H1 (cell line): ENCODE results near the gene DYRK1A. TPM values are rescaled to one million over a fixed set of nuclear protein-coding genes. Genes with fewer than 3 reads are reported as not detected.

ENCODE experiments used
- CTCF ChIA-PET: fragments of 300-600 bp; sonication (Branson Sonifier 250); formaldehyde crosslinking; loops from one replicate; lab custom pipeline; 2021; ENCODE audit not compliant: partially characterized antibody; lab: Charles Lee
- POLR2A ChIA-PET: fragments of 300-600 bp; sonication (Branson Sonifier 250); formaldehyde crosslinking; loops from one replicate; lab custom pipeline; 2021; ENCODE audit warnings: inconsistent platforms; ENCODE audit not compliant: partially characterized antibody; lab: Charles Lee
- DNase-seq, 2 experiments: peaks; one replicate each; pipeline versions ENCODE4 v3.0.0 to v3.0.0-alpha.2; 2010 to 2022; ENCODE audit warnings: low spot score in 2 of 2, low read depth in 1 of 2, mixed read lengths in 1 of 2
- FAIRE-seq: peaks from 2 replicates; lab custom pipeline; 2011; peaks lifted over from hg19 to GRCh38; lab: Jason Lieb, UNC
- H2AFZ ChIP-seq: 2 replicates; pipeline ENCODE4 v1.8.1; 2012; ENCODE audit warnings: low read length, inconsistent platforms
- H2AK5ac ChIP-seq: 2 replicates; pipeline ENCODE4 v1.6.1; 2013; ENCODE audit warnings: low read depth, low read length
- H2BK120ac ChIP-seq: replicated peaks from 2 replicates; pipeline ENCODE3; 2013; ENCODE audit warnings: low read depth, low read length, inconsistent platforms
- H2BK12ac ChIP-seq: 2 replicates; pipeline ENCODE4 v1.6.1; 2013; ENCODE audit warnings: low read depth, low read length
- H2BK15ac ChIP-seq: 2 replicates; pipeline ENCODE4 v1.6.1; 2013; ENCODE audit warnings: low read length
- H2BK20ac ChIP-seq: 2 replicates; pipeline ENCODE4 v1.6.1; 2013; ENCODE audit warnings: low read length
- H2BK5ac ChIP-seq: 2 replicates; pipeline ENCODE4 v1.6.1; 2013; ENCODE audit warnings: low read depth, low read length
- H3K14ac ChIP-seq: 2 replicates; pipeline ENCODE4 v1.6.1; 2013; ENCODE audit warnings: inconsistent platforms; ENCODE audit not compliant: insufficient read length
- H3K18ac ChIP-seq: 2 replicates; pipeline ENCODE4 v1.6.1; 2013; ENCODE audit warnings: low read length; ENCODE audit errors: extremely low read depth
- H3K23ac ChIP-seq: 2 replicates; pipeline ENCODE4 v1.6.1; 2013; ENCODE audit warnings: inconsistent platforms; ENCODE audit not compliant: insufficient read length
- H3K23me2 ChIP-seq: 2 replicates; pipeline ENCODE4 v1.6.1; 2013; ENCODE audit warnings: low read depth, low read length
- H3K27ac ChIP-seq: 2 replicates; pipeline ENCODE4 v1.6.1; 2011; ENCODE audit warnings: low read depth, low read length, inconsistent platforms
- H3K27me3 ChIP-seq, 4 experiments: replicated peaks in 1 of 4; 1 replicate in 1 of 4; 2 replicates in 3 of 4; pipeline versions ENCODE4 v1.6.1 to v1.8.1; 2011 to 2013; ENCODE audit warnings: low read length in 3 of 4, mild to moderate bottlenecking in 3 of 4, inconsistent platforms in 2 of 4, mixed read lengths in 2 of 4, moderate library complexity in 1 of 4; ENCODE audit not compliant: control insufficient read depth in 3 of 4, insufficient read depth in 3 of 4; ENCODE audit errors: extremely low read depth in 1 of 4
- H3K36me3 ChIP-seq, 4 experiments: 2 replicates each; pipeline versions ENCODE4 v1.6.1 to v1.8.1; 2011 to 2013; ENCODE audit warnings: mild to moderate bottlenecking in 4 of 4, low read length in 3 of 4, moderate library complexity in 2 of 4, control low read depth in 1 of 4, inconsistent platforms in 1 of 4; ENCODE audit not compliant: insufficient read depth in 4 of 4, control insufficient read depth in 2 of 4
- H3K4ac ChIP-seq: replicated peaks from 2 replicates; pipeline ENCODE3; 2013; ENCODE audit warnings: low read length, low read depth, mixed read lengths, inconsistent platforms; ENCODE audit not compliant: insufficient read length
- H3K4me1 ChIP-seq, 4 experiments: replicated peaks in 1 of 4; 1 replicate in 1 of 4; 2 replicates in 3 of 4; pipeline versions ENCODE4 v1.6.1 to v1.8.1; 2011 to 2013; ENCODE audit warnings: low read length in 3 of 4, inconsistent platforms in 2 of 4, mixed read lengths in 1 of 4; ENCODE audit not compliant: insufficient read depth in 4 of 4, control insufficient read depth in 3 of 4
- H3K4me2 ChIP-seq, 2 experiments: 2 replicates each; pipeline versions ENCODE4 v1.6.1 to v1.8.1; 2011 to 2013; ENCODE audit warnings: low read depth in 2 of 2, low read length in 2 of 2, control low read depth in 1 of 2, inconsistent platforms in 1 of 2, mild to moderate bottlenecking in 1 of 2; ENCODE audit not compliant: insufficient read depth in 1 of 2
- H3K4me3 ChIP-seq, 4 experiments: fragments of 200-600, 300-600 bp in 1 of 4; sonication (generic), shearing (Covaris generic), sonication (Bioruptor Twin) in 1 of 4; 2 replicates each; pipeline versions ENCODE4 v1.5.1 to v1.8.1; 2011 to 2016; ENCODE audit warnings: low read length in 4 of 4, low read depth in 3 of 4, control low read depth in 2 of 4, inconsistent platforms in 2 of 4, mild to moderate bottlenecking in 2 of 4, mixed read lengths in 1 of 4, moderate library complexity in 1 of 4; ENCODE audit not compliant: insufficient read depth in 2 of 4; ENCODE audit errors: extremely low read depth in 1 of 4
- H3K56ac ChIP-seq: replicated peaks from 2 replicates; pipeline ENCODE3; 2013; ENCODE audit warnings: low read depth, mild to moderate bottlenecking, mixed read lengths, low read length, inconsistent platforms; ENCODE audit not compliant: insufficient read length
- H3K79me1 ChIP-seq: 2 replicates; pipeline ENCODE4 v1.6.1; 2013; ENCODE audit warnings: low read depth, low read length, control low read depth
- H3K79me2 ChIP-seq, 2 experiments: 2 replicates each; pipeline versions ENCODE4 v1.6.1 to v1.8.1; 2012 to 2013; ENCODE audit warnings: low read length in 2 of 2, mild to moderate bottlenecking in 2 of 2, inconsistent platforms in 1 of 2; ENCODE audit not compliant: insufficient read depth in 2 of 2, control insufficient read depth in 1 of 2
- H3K9ac ChIP-seq, 4 experiments: replicated peaks in 1 of 4; 1 replicate in 1 of 4; 2 replicates in 3 of 4; pipeline versions ENCODE4 v1.6.1 to v1.8.1; 2011 to 2013; ENCODE audit warnings: low read depth in 3 of 4, low read length in 3 of 4, control low read depth in 2 of 4, mild to moderate bottlenecking in 2 of 4, moderate library complexity in 2 of 4, inconsistent platforms in 1 of 4; ENCODE audit errors: extremely low read depth in 1 of 4
- H3K9me3 ChIP-seq, 2 experiments: 2 replicates each; pipeline versions ENCODE4 v1.6.1 to v1.8.1; 2012 to 2013; ENCODE audit warnings: mild to moderate bottlenecking in 2 of 2, moderate library complexity in 2 of 2, control low read depth in 1 of 2, inconsistent platforms in 1 of 2, low read depth in 1 of 2, low read length in 1 of 2, mixed read lengths in 1 of 2; ENCODE audit not compliant: insufficient read depth in 2 of 2
- H4K20me1 ChIP-seq, 2 experiments: replicated peaks in 1 of 2; 2 replicates each; pipeline versions ENCODE3 to v1.8.1; 2011 to 2013; ENCODE audit warnings: inconsistent platforms in 2 of 2, low read length in 2 of 2, mild to moderate bottlenecking in 1 of 2; ENCODE audit not compliant: insufficient read depth in 2 of 2, control insufficient read depth in 1 of 2
- H4K5ac ChIP-seq: 2 replicates; pipeline ENCODE4 v1.6.1; 2013; ENCODE audit warnings: low read length, low read depth, mixed read lengths, inconsistent platforms; ENCODE audit not compliant: insufficient read length
- H4K8ac ChIP-seq: 2 replicates; pipeline ENCODE4 v1.8.0; 2013; ENCODE audit warnings: mild to moderate bottlenecking, moderate library complexity, low read length, inconsistent platforms; ENCODE audit not compliant: insufficient read depth; ENCODE audit errors: extremely low read depth
- H4K91ac ChIP-seq: replicated peaks from 2 replicates; pipeline ENCODE3; 2013; ENCODE audit warnings: low read length, mixed read lengths, inconsistent platforms; ENCODE audit not compliant: insufficient read length
- CREB1 ChIP-seq: IDR thresholded peaks from 2 replicates; pipeline ENCODE4 v1.6.1; 2012; ENCODE audit warnings: inconsistent platforms
- KDM4A ChIP-seq: IDR thresholded peaks from one replicate; pipeline ENCODE4 v1.7.1; 2012; ENCODE audit warnings: low read depth, mild to moderate bottlenecking, moderate library complexity, low read length, inconsistent platforms; ENCODE audit not compliant: severe bottlenecking
- POLR2AphosphoS5 ChIP-seq: IDR thresholded peaks from 2 replicates; pipeline ENCODE4 v1.6.1; 2011; ENCODE audit warnings: low read depth, low read length
- RFX5 ChIP-seq: IDR thresholded peaks from 2 replicates; pipeline ENCODE4 v1.6.1; 2011; ENCODE audit warnings: low read depth, low read length, improper control_type of control experiment, borderline replicate concordance
- SIN3A ChIP-seq, 2 experiments: IDR thresholded peaks in 1 of 2; conservative IDR thresholded peaks in 1 of 2; 2 replicates each; pipeline ENCODE4 v1.6.1; 2011 to 2012; ENCODE audit warnings: low read length in 2 of 2, improper control_type of control experiment in 1 of 2, low read depth in 1 of 2, mild to moderate bottlenecking in 1 of 2
- SP4 ChIP-seq: IDR thresholded peaks from 2 replicates; pipeline ENCODE4 v1.6.1; 2012; ENCODE audit warnings: low read length, inconsistent platforms
- WGBS, 2 experiments: shearing (Covaris generic) in 1 of 2; methylation state at CpG; one replicate each; pipeline versions ENCODE4 v1.1.6 to v1.1.7; 2013 to 2015; ENCODE audit warnings: low lambda C conversion rate in 2 of 2, mixed read lengths in 2 of 2, inconsistent platforms in 1 of 2, low coverage in 1 of 2, missing lambda C conversion rate in 1 of 2; ENCODE audit not compliant: insufficient replicate concordance in 2 of 2, insufficient coverage in 1 of 2, insufficient read length in 1 of 2; ENCODE audit errors: extremely low coverage in 1 of 2, missing lambda C conversion rate in 1 of 2; 5-methylcytosine and 5-hydroxymethylcytosine counted together
- polyA plus RNA-seq, 7 experiments: library from polyadenylated mRNA; depleted of rRNA in 3 of 7; stranded (reverse) in 5 of 7; unstranded in 2 of 7; fragments of >200 nt in 5 of 7; fragments of 200-250 nt in 2 of 7; gene quantifications; 1 replicate in 5 of 7; 2 replicates in 1 of 7; 4 replicates in 1 of 7; pipeline versions ENCODE4 v1.2.1 to v1.2.3, GENCODE V29; 2011 to 2013; ENCODE audit warnings: missing spikeins in 2 of 7, mixed read lengths in 2 of 7
- total RNA-seq: library from RNA; stranded (reverse); fragmentation: NEBNext Ultra II Directional; extraction: Animal tissue kit (Norgen Biotek cat#: 25700); gene quantifications from 2 replicates; pipeline ENCODE4 v1.2.1, GENCODE V29; 2021

The DYRK1A gene
- total and polyA plus RNA-seq, 2 of the 8 experiments (the other 6 are each of a cell fraction or from before 2014, with no cell fraction given), result 61.1 to 62.2 TPM

DNA sequence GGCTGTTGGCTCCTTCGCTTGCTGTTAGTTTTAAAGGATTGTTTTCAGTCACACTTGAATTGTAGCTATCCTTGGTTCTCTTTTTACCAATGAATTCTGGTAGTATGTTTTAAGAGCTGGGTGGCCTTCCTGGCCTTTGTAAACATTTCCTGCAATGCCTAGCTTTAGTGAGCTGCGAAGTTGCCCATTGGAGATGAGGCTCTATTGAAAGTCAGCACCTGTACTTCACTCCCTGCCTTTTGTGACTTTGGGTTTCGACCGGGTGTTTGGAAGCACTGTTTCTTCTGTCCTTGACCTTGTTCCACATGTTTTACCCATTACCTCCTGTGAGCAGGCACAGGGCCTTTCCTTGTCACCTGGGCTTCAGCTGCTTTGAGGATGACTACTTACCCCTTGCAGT lies 64.7 kb downstream of the DYRK1A start:
- Histone ChIP-seq H2BK20ac (no peak overlapping the region), H3K36me3 (peaks cover 0 to 4% (median 0%) of the 10 kb centered on the region in 4 experiments; a peak in 1 of 8 replicates), H3K27me3 (no peaks in the 10 kb centered on the region), H2AK5ac (no peak overlapping the region), H3K4me3 (no peak overlapping the region), H3K9ac (peak overlapping the region in 1 of 4 experiments; percentile 21; a peak in 1 of 7 replicates), H3K23me2 (no peaks in the 10 kb centered on the region), H3K79me1 (peaks cover 7% of the 10 kb centered on the region; the same call in 1 of the 2 replicates), H3K4ac (no peak overlapping the region), H3K4me2 (peak overlapping the region; percentile 3 to 33; a peak in 2 of 4 replicates), H2BK12ac (no peak overlapping the region), H4K91ac (no peak overlapping the region), H3K14ac (no peak overlapping the region), H3K4me1 (peaks cover 3 to 14% (median 13%) of the 10 kb centered on the region in 4 experiments; a peak in 5 of 7 replicates), H4K5ac (no peak overlapping the region), H2BK5ac (no peak overlapping the region), H3K18ac (no peak overlapping the region), H3K23ac (no peak overlapping the region), H4K8ac (no peak overlapping the region), H3K79me2 (peaks cover 6 to 95% of the 10 kb centered on the region in 2 experiments), H2BK15ac (no peak overlapping the region), H4K20me1 (peaks cover 5 to 15% of the 10 kb centered on the region in 2 experiments), H3K56ac (no peak overlapping the region), H3K27ac (no peak overlapping the region), H3K9me3 (no peaks in the 10 kb centered on the region), H2BK120ac (no peak overlapping the region), H2AFZ (no peak overlapping the region)
- FAIRE-seq (no peak), DNase-seq (no peak)
- ChIA-PET CTCF (no interaction called here), POLR2A (interaction anchor here (1.0 kb wide), 2 partner anchors 12 to 20 kb away, joined by 3 read pairs; no protein-coding TSS in a partner anchor)
- TF ChIP-seq RFX5, result no peak
- no peak for TF ChIP-seq KDM4A
- no peak for TF ChIP-seq POLR2AphosphoS5
- TF ChIP-seq SIN3A (conservative IDR thresholded peaks at IDR 0.05 in 1 of 2, IDR thresholded peaks at IDR 0.05 in 1 of 2; ENCODE audit: low read depth in 1 of 2, low read length in 2 of 2), result 0 out of 4 replicates have a peak, but pooled peaks of 1 of the 2 experiments have one; percentile 45
- no peak for TF ChIP-seq CREB1
- no peak for TF ChIP-seq SP4
- 58% methylated on average over 4 of the region's 4 CpGs; no CpG with 5 or more reads in 1 of the 2 experiments for WGBS, 2 experiments
